HEK293T (cell line): Measurements from ENCODE around the gene RPH3AL.

Experiments
- BHLHE40 ChIP-seq: fragments of 450-650 bp; IDR thresholded peaks from 2 replicates; pipeline ENCODE4 v1.6.1; 2016; ENCODE audit warnings: mild to moderate bottlenecking, moderate library complexity, borderline replicate concordance
- FOXA1 ChIP-seq: fragments of 450-650 bp; IDR thresholded peaks from 2 replicates; pipeline ENCODE4 v1.6.1; 2016; ENCODE audit warnings: mild to moderate bottlenecking
- FOXK2 ChIP-seq: fragments of 450-650 bp; IDR thresholded peaks from 2 replicates; pipeline ENCODE4 v1.6.1; 2016; ENCODE audit warnings: mild to moderate bottlenecking
- FOXM1 ChIP-seq: fragments of 450-650 bp; IDR thresholded peaks from 2 replicates; pipeline ENCODE4 v1.6.1; 2017; ENCODE audit warnings: mild to moderate bottlenecking, borderline replicate concordance

GRCh38 chr17:266219-266618 is 86.4 kb downstream of the RPH3AL start:
- TF ChIP-seq FOXK2 (no peak), FOXM1 (no peak), FOXA1 (no peak), BHLHE40 (no peak)
